HG03558 (cell line): ENCODE data around the gene SLC26A8.
A peak's percentile ranks its signal among the peaks of the same experiment; 100 is the strongest.
"Not testable (repeated sequence)": the region's sequence is repeated elsewhere in the genome, so short reads cannot be mapped to it uniquely, and the experiment has no call there.

Experiments used
- ATAC-seq: cut with Tn5 transposase; IDR thresholded peaks from one replicate; pipeline ENCODE4 v1.9.1; 2021; ENCODE audit warnings: moderate number of reproducible peaks; ENCODE audit not compliant: unreplicated experiment; ENCODE audit errors: extremely low read depth

The SLC26A8 gene

GRCh38 chr6:36053878-36054277, 29.4 kb upstream of the SLC26A8 start:
- ATAC-seq, result no peak

DNA sequence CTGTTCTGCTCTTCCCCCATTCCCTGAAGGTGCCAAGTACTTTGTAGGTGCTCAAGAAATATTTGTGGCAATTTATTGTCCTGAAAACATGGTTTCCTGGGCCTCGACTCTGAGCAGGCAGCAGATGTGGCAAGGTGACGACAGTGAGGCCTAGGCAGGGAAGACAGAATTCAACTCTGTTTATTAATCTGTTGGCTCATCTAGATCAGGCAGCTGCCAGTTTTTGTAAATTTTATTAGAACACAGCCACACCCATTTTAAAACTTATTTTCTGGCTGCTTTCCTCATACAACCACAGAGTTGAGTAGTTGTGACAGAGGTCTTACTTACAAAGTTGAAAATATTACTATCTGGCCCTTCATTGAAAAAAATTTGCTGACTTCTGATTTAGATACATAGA, 27.7 kb upstream of the SLC26A8 start:
- no peak for ATAC-seq

DNA sequence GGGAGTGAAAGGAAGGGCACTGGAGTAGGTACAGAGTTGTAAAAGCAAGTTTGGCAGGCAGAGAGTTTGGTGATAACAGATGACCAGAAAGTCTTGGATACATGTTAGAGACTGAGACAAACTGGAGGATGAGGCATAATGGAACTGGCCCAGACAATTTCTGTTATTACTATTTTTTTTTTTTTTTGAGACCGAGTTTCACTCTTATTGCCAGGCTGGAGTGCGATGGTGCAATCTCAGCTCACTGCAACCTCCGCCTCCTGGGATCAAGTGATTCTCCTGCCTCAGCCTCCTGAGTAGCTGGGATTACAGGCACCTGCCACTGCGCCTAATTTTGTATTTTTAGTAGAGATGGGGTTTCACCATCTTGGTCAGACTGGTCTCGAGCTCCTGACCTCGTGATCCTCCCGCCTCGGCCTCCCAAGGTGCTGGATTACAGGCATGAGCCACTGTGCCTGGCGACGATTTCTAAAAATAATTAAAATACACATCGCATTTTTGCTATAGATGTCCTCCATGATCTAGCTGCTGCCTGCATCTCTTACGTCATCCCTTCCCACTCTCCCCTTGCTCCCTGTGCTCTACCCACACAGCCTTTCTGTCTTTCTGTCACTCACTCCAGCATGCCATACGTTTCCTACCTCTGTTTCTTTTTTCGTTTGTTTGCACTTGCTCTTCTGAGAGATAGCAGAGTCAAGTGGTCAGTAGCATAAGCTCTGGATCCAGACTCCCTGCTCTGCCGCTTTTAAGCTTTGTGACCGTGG, 26.7 kb upstream of the SLC26A8 start:
- no peak for ATAC-seq

- ATAC-seq, result no peak
These were observed 25.9 kb upstream of the SLC26A8 start for GRCh38 chr6:36050305-36050704.

GRCh38 chr6:36049582-36049981, 25.1 kb upstream of the SLC26A8 start:
- ATAC-seq, result no peak

DNA sequence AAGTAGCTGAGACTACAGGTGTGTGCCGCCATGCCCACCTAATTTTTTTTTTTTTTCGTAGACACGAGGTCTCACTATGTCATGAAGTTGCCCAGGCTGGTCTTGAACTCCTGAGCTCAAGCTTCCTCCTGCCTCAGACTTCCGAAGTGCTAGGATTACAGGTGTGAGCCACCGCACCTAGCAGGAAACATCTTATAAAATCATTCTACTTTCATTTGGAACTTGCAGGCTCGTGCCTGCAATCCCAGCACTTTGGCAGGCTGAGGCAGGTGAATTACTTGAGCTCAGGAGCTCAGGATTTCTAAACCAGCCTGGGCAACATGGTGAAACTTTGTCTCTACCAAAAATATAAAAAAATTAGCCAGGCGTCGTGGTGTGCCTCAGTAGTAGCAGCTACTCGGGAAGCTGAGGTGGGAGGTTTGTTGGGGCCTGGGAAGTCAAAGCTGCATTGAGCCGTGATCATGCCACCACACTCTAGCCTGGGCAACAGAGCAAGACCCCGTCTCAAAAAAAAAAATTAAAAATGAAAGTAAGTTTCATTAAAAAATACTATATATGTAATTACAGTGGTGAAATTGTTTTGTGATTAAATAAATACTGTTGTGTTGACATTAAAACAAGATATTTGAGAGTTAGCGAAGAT, 18.3 kb upstream of the SLC26A8 start:
- ATAC-seq, result no peak

GRCh38 chr6:36040958-36041357, 16.5 kb upstream of the SLC26A8 start:
- no peak for ATAC-seq

GRCh38 chr6:36039112-36039511, 14.7 kb upstream of the SLC26A8 start:
- ATAC-seq, result no peak

- no peak for ATAC-seq
These were observed 13.9 kb upstream of the SLC26A8 start for GRCh38 chr6:36038120-36038876.

GRCh38 chr6:36035225-36035624, 10.8 kb upstream of the SLC26A8 start:
- ATAC-seq, result no peak

GRCh38 chr6:36034441-36034840, 10.0 kb upstream of the SLC26A8 start:
- ATAC-seq, result no peak

- ATAC-seq, result no peak
These were observed 9.5 kb upstream of the SLC26A8 start for GRCh38 chr6:36033935-36034334.

DNA sequence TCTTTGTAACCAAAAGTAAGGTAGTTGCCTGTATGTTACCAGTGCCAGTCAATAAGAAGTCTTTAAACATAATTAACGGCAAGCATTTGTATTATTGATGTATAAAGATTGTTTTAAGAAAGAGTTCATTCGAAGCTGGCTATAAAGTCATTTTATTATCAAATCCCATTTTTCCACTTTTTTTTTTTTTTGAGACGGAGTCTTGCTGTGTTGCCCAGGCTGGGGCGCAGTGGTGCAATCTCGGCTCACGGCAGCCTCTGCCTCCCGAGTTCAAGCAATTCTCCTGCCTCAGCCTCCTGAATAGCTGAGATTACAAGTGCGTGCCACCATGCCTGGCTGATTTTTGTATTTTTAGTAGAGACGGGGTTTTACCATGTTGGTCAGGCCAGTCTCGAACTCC, 8.7 kb upstream of the SLC26A8 start:
- not testable (repeated sequence) for ATAC-seq

- no peak for ATAC-seq
These were observed 7.8 kb upstream of the SLC26A8 start for GRCh38 chr6:36032261-36032660.

- no peak for ATAC-seq
These were observed 5.0 kb upstream of the SLC26A8 start for GRCh38 chr6:36029464-36029863.

DNA sequence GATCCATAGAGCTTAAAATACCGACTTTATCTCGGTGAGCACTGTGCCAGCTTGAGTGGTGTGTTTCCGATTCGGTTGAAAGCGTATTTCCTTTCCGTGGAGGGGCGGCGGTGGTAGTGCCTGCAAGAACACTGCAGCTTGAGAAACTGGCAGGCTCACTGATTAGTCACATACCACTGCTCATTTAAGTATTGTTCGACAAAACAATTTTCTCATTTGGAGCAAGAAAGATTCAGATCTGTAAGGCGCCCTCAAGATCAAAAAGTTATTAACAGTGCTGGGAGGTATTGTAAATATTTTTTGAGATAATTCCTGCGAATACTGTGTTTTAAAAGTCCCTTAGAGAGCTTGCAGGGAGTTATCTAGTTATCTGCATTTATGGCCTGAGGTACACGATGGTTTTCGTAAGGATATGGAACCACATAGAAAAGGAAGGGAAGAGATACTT, 4.5 kb upstream of the SLC26A8 start:
- ATAC-seq, result no peak

DNA sequence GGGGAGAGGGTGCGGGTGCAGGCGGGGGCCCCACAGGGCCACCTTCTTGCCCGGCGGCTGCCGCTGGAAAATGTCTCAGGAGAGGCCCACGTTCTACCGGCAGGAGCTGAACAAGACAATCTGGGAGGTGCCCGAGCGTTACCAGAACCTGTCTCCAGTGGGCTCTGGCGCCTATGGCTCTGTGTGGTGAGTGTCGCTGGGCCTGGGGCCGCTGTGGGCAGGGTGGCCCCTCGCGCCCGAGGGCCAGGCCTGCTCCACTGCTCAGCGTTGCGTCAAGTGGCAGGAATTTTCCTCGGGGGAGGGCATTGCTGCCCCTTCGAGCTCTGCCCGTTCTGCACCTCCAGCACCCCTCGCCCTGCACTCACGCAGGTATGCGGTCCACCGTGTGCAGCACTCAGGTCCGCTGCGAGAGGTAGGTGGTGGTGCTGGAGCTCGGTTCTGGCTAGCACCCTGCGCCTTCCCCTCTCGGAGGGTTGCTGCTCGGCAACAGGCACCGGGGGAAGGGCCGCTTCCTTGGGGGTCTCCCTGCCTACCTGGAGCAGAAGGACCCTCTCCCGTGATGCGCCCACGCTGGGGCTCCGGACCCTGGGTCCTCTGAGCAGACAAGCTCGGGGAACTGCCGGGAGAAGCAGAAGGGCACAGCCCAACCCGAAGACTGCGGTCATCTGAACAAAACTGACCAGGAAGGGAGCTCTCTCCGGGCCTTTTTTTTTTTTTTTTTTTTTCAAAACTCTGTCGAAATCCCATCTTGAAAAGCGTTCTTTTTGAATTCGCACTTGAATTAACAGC, 3.8 kb upstream of the SLC26A8 start:
- peak; percentile 11 for ATAC-seq

DNA sequence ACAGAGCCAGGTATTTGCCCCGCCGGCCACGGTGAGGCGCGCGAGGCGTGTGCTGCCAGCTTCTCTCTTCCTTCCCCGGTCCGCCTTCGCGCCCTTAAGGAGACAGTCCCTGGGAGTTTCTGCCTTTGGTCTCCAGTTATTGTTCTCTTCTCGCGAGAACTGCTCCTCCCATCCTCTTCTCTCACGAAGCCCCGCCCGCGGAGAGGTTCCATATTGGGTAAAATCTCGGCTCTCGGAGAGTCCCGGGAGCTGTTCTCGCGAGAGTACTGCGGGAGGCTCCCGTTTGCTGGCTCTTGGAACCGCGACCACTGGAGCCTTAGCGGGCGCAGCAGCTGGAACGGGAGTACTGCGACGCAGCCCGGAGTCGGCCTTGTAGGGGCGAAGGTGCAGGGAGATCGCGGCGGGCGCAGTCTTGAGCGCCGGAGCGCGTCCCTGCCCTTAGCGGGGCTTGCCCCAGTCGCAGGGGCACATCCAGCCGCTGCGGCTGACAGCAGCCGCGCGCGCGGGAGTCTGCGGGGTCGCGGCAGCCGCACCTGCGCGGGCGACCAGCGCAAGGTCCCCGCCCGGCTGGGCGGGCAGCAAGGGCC, 3.2 kb upstream of the SLC26A8 start, which contains the start of gene MAPK14:
MAPK14 (plus strand) TSS at position 308 of the 587 bp plus-strand sequence. CDS start 350 bp downstream, outside the sequence.
- ATAC-seq, result peak; percentile 83

DNA sequence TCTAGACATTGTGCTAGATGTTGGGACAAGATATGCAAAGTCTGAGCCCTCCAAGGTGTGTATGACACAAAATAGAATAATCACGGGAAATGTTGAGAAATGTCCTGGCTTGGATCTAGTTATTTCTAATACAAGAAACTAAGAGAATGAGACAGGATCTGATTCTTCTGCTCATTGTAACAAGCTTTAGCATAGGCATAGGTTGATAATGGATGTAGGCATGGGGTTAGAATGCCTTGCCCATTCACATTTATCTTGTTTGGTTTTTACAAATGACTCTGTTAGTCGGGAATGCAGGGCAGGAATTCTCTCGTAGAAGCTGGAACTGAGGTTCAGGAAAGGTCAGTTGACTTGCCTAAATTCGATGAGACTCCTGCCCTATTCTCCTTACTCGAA, 1.5 kb upstream of the SLC26A8 start:
- no peak for ATAC-seq
